Chondrocyte (in vitro differentiated cells): ENCODE results near the gene COL5A1. TPM values are rescaled to one million over a fixed set of nuclear protein-coding genes. Genes with fewer than 3 reads are reported as not detected.
A peak's percentile ranks its signal among the peaks of the same experiment; 100 is the strongest.

ENCODE experiments used
- DNase-seq: peaks from one replicate; pipeline ENCODE4 v3.0.0; 2021; ENCODE audit warnings: mixed read lengths, low spot score
- H3K27ac Mint-ChIP-seq: one replicate; pipeline ENCODE4 v1.8.0; 2021; ENCODE audit warnings: mild to moderate bottlenecking, moderate library complexity, mixed read lengths; ENCODE audit not compliant: unreplicated experiment
- H3K27me3 Mint-ChIP-seq: 2 replicates; pipeline ENCODE4 v1.8.0; 2021; ENCODE audit warnings: low read depth, mixed read lengths
- H3K36me3 Mint-ChIP-seq: 2 replicates; pipeline ENCODE4 v1.8.0; 2021; ENCODE audit warnings: low read depth, mixed read lengths
- H3K4me1 Mint-ChIP-seq: 2 replicates; pipeline ENCODE4 v1.8.0; 2021; ENCODE audit warnings: low read depth, mild to moderate bottlenecking, mixed read lengths
- H3K4me3 Mint-ChIP-seq: one replicate; pipeline ENCODE4 v1.8.0; 2021; ENCODE audit warnings: mild to moderate bottlenecking, moderate library complexity, mixed read lengths; ENCODE audit not compliant: unreplicated experiment
- H3K9me3 Mint-ChIP-seq: 2 replicates; pipeline ENCODE4 v1.8.0; 2021; ENCODE audit warnings: low read depth, mixed read lengths
- CTCF ChIP-seq: fragments of 200-600 bp; sonication (generic); IDR thresholded peaks from 2 replicates; pipeline ENCODE4 v1.5.0; 2021; ENCODE audit warnings: antibody characterized with exemption, mild to moderate bottlenecking, moderate library complexity
- total RNA-seq: library from RNA; stranded (reverse); gene quantifications from 3 replicates; pipeline ENCODE4 v1.2.1, GENCODE V29; 2021

Gene COL5A1
- total RNA-seq, 1 donor from 2014 or later = 2,235 TPM

- Mint-ChIP-seq H3K9me3 (no peaks in the 10 kb centered on the region), H3K27ac (peak overlapping the region; percentile 57), H3K27me3 (no peaks in the 10 kb centered on the region), H3K4me3 (no peak overlapping the region), H3K36me3 (no peaks in the 10 kb centered on the region), H3K4me1 (peaks cover 74% of the 10 kb centered on the region)
- no peak for TF ChIP-seq CTCF
- no peak for DNase-seq
These were observed 36.8 kb upstream of the COL5A1 start for GRCh38 chr9:134604834-134605233.

GRCh38 chr9:134605351-134605965 is 36.1 kb upstream of the COL5A1 start:
- Mint-ChIP-seq H3K4me1 (peaks cover 77% of the 10 kb centered on the region), H3K9me3 (no peaks in the 10 kb centered on the region), H3K4me3 (no peak overlapping the region), H3K36me3 (no peaks in the 10 kb centered on the region), H3K27ac (peak overlapping the region; percentile 23), H3K27me3 (no peaks in the 10 kb centered on the region)
- no peak for TF ChIP-seq CTCF
- no peak for DNase-seq

DNA sequence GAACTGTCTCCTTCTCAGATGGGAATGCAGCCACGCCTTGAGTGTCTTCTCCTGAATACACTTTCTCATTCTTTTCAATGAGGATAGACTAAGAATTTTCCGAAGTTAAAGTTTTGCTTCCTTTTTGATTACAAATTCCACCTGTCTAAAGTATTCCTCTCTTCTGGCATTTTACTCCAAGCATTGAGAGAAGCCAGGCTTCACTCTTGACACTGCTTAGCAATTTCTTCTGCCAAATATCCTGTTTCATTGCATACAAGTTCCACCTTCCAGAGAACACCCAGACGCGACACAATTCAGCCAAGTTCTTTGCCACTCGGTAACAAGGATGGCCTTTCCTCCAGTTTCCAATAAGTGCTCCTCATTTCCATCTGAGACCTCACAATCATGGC is 35.6 kb upstream of the COL5A1 start:
- Mint-ChIP-seq H3K27me3 (no peaks in the 10 kb centered on the region), H3K27ac (no peak overlapping the region), H3K36me3 (no peaks in the 10 kb centered on the region), H3K9me3 (no peaks in the 10 kb centered on the region), H3K4me3 (no peak overlapping the region), H3K4me1 (peaks cover 80% of the 10 kb centered on the region)
- no peak for DNase-seq
- no peak for TF ChIP-seq CTCF

GRCh38 chr9:134606951-134607731 is 34.5 kb upstream of the COL5A1 start:
- Mint-ChIP-seq H3K4me1 (peaks cover 73% of the 10 kb centered on the region), H3K4me3 (no peak overlapping the region), H3K9me3 (peaks cover 4% of the 10 kb centered on the region), H3K27ac (peak overlapping the region; percentile 49), H3K36me3 (peaks cover 4% of the 10 kb centered on the region), H3K27me3 (no peaks in the 10 kb centered on the region)
- TF ChIP-seq CTCF = no peak
- no peak for DNase-seq

DNA sequence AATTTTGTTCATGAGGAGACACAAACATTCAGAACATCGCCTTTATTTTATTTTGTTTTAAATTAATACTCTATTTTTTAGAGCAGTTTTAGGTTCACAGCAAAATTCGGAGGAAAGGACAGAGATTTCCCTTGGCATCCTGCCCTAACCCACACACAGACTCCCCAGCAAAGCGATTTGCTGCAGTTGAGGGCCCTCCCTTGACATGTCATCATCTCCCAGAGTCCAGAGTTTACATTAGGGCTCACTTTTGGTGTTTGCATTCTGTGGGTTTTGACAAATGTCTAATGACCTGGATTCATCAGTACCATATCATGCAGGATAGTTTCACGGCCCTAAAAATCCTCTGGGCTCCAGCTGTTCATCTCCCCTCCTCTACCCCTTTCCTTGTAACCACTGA is 33.6 kb upstream of the COL5A1 start:
- no peak for DNase-seq
- H3K27me3 Mint-ChIP-seq = no peaks in the 10 kb centered on the region
- H3K9me3 Mint-ChIP-seq = peaks cover 12% of the 10 kb centered on the region
- TF ChIP-seq CTCF = no peak
- H3K27ac Mint-ChIP-seq = peak overlapping the region; percentile 62
- H3K4me1 Mint-ChIP-seq = peaks cover 65% of the 10 kb centered on the region
- H3K36me3 Mint-ChIP-seq = peaks cover 8% of the 10 kb centered on the region
- H3K4me3 Mint-ChIP-seq = no peak overlapping the region
